Measurements from ENCODE around the gene SLC6A4.
"Not testable (repeated sequence)": the region's sequence is repeated elsewhere in the genome, so short reads cannot be mapped to it uniquely, and the experiment has no call there.

SLC6A4 gene

DNA sequence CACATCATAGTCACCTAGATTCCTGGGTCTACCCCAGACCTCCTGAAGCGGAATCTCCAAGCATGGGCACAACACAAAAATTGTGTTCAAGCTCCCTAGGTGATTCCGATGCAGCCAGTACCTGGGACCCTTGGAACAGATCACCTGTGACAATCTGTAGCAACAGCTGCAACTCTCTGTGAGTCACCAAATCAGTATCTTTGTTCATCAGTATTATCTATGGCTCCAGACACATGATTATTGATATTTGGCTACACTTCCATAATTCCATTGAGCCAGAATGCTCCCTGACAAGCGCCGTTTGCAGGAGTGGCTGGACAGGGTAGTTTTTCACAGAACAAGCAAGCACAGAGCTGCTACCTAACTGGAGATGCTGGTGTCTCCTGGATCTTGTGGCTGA, 16.2 kb downstream of the SLC6A4 start:
- no peak for DNase-seq (ENCODE audit: low read depth)

DNA sequence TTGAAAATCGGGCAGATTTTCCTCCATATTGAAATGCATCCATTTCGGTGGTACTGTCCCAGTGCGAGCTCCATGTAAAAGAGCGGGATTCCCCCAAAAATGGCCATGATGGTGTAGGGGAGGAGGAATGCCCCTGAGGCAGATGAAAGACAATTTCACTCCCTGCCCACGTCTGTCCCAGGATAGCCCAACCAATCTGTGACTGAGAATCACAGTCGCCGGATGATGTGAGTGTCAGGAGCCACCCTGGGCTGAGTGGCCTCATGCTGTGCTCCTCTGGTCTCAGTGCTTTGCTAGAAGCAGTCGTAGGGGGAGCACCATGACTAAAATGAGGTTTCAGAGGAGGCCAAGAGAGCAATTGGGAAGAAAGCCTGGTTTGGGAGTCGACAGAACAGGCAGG, 16.7 kb downstream of the SLC6A4 start:
- DNase-seq (ENCODE audit: low read depth), result no peak

DNA sequence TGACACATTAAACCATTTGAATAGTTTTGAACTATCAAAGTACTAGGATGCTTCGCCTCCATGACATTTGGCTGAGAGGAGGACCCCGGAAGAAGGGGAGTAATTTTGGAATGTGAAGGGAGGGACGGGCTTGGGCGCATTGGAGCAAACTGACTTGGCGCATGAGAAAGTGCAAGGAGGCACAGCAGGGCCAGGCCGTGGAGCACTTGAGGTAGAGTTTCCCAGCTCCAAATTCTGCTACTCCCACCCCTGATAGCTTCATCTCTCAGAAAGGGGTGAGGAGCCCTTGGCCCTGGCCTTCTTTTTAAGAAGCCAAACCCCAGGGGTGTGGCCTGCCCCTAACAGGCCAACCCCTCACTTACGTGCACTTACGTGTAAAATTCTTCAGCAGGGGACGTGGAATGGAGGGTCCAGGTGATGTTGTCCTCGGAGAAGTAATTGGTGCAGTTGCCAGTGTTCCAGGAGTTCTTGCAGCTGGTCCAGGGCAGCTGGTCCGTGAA, 17.7 kb downstream of the SLC6A4 start:
- DNase-seq (ENCODE audit: low read depth), result no peak

DNA sequence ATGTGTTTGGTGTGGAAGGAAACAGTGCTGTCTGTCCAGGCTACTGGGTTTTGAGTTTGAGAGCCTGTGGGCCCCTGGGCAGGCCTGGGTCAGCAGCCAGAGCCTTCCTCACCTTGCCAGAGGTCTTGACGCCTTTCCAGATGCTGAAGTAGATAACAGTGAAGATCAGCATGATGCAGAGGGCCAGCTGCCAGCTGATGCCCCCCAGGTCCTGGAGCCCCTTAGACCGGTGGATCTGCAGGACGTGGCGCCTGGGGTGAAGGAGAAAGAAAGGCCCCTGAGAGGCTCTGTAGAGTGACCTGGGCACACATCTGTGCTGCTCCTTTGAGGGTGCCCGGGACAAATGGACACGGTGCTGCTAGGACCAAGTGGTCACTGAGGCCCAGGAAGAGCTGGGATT, 18.4 kb downstream of the SLC6A4 start:
- no peak for DNase-seq (ENCODE audit: low read depth)

DNA sequence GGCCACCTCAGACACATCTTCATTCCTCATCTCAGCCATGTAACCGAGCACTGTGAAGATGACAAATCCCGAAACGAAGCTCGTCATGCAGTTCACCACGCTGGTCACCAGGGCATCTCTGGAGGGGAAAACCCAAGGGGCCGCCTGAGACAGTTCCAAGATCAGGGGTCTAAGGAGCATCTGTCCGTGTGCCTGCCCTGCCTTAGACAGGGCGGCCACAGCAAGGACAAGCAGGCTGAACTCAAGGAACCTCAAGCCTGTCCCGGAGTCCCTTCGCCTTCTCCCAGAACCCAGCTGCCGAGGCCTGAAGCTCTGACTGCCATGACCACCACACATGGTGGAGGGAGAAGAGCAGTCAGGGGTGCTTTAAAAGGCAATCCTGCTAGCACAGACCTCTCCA, 22.7 kb downstream of the SLC6A4 start:
- no peak for DNase-seq (ENCODE audit: low read depth)

DNA sequence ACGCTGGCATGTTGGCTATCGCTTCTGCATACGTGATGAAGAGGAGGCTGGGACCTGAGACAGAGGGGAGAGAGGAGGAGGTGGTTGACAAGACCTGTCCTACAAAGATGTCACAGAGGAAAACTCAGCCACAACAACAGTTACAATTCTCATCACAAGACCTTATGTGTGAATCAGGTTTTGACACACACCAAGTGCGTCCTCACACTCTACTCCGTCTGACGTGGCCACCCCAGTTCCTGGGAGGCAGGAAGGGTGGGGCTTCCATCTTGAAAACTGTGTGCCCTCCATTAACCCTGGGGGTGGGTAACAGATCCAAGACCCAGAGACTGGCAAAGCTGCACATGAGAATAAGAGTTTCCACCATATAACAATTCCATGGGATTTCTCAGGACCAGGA, 24.1 kb downstream of the SLC6A4 start:
- DNase-seq (ENCODE audit: low read depth), result no peak

DNA sequence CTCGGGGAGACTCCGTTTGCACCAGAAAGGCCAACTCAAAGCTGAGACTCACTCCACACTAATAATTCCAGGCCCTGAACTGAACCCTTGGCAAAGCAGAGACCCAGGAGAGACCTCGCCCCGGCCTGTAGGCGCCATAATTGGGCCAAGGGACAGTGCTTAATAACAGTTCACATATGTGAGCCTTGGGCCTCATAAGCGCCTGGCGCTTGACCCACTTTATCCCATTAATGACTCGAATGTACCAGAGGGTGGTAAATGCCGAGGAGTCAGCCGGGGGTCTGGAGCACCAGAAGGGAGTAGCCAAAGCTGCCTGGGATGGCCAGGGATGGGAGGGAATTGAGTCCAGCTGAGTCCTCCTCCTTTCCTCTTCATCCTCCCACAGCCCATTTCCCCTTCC, 24.6 kb downstream of the SLC6A4 start:
- no peak for DNase-seq (ENCODE audit: low read depth)

DNA sequence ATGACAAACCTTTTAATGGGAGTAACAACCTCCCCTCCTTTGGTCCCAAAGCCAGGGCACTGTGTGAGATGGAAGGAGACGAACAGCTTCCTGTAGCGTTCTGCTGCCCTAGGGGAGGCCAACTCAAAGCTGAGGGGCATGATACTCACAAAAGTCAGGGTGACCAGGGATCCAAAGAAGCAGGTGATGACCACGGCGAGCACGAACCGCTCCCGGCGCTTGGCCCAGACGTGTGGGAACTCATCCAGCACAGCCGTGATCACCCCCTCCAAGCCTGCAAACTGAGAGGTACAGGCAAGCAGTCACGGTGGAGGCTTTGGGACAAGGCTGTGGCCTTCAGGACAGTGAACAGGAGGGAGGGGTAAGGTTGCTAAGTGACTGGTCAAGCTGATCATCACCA, 25.1 kb downstream of the SLC6A4 start:
- DNase-seq (ENCODE audit: low read depth), result no peak

DNA sequence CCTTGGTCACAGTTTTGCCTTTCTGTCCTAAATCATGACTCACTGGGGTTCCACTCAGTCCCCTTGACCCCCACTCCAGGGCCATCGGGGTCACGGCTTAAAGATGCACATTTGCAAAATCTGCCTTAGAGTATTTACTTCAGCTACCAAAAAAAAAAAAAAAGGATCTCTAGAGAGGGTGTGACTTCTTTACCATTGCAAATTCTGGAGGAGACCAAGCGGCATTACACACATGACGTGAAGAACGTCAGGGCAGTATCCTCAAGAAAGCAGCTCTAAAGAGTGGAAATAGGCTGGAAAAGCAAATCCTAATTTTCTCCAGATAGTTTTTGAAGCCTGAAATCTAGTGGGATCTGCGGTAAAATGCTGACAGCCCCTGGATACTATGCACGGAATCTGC, 25.6 kb downstream of the SLC6A4 start:
- DNase-seq (ENCODE audit: low read depth), result no peak

DNA sequence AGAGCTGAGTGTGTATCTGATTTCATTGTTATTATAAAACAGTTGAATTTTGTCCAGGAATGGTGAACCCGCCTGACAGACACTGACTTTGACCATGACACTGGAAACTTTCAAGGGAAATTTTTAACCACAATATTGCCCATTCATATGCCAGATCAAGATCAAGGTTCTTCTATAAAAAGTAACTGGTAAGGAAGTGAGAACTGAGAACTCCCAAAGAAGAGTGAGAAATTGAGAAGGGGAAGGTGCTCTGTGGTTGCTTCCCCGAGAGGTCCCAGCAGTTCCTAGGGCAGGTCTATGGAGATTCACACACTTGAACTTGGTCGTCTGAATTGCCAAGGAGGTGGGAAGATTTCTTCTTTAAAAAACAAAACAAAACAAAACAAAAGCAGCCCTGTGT, 27.3 kb downstream of the SLC6A4 start:
- no peak for DNase-seq (ENCODE audit: low read depth)

DNA sequence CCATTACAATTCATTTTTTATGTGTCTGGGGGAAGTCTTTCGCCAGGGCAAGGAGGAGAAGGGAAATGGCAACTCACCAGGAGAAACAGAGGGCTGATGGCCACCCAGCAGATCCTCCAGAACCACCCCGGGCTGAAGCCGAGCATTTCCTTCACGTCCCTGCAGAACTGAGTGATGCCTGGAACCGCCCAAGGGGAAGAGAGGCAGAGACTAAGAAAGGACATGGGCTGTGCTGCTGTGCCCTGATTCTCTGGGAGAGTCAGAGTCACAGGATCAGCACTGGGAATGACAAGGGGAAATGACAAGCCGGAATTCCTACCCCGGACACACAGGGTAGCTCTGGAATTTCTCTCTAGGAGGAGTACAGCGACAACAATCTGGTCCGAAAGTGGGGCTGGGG, 27.8 kb downstream of the SLC6A4 start:
- DNase-seq (ENCODE audit: low read depth), result no peak

DNA sequence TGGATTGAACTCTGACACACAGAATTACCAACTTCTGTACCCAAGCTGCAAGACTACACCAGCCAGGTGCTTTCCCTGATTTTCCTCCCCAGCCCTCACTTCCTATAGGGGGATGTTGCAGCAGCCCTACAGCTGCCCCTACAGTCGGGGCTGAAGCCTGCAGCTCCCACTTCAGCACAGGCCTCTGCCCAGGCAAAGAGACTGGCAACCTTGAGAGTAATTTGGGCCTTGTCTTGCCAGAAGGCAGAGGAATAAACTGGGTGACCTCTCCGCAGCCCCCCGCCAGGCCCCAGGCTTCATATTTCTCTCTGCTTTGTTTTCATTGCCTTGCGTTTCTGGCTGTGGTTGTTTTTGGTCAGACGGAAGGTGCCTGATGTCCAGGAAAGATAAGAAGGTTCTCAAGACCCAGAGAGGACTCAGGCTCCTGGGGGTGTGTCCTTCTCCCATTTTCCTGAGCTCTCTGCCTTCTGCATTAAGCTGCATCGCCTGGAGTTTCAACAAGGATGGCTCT, 32.0 kb downstream of the SLC6A4 start:
- DNase-seq (ENCODE audit: low read depth), result no peak

DNA sequence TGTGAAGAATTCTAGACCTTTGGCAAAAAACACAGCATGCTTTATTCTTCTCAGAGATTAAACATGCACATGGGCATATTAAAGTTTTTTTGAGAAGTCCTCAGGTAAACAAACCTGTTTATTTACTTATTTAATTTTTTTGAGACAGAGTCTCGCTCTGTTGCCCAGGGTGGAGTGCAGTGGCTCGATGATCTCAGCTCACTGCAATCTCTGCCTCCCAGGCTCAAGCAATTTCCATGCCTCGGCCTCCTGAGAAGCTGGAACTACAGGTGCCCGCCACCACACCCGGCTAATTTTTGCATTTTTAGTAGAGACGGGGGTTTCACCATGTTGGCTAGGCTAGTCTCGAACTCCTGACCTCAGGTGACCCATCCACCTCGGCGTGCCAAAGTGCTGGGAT, 34.8 kb downstream of the SLC6A4 start:
- DNase-seq (ENCODE audit: low read depth), result not testable (repeated sequence)

DNA sequence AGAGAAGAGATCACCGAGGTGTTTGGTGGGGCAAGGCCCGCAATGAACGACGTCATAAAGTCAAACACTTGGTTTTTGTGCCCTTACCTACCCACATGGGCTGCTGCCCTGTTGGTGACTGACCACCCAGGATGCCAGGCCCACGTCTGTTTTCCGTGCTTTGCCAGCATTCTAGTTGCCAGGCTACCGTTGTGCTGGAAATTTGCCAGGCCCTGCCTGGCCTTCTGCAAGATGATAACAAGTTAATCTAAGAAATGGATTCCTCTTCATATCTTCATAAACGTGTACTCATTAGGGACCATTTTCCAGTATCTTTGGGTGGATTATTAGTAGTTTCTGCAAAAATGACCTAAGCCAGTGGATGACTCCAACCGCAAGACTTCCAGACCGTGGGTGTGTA, 35.4 kb downstream of the SLC6A4 start:
- no peak for DNase-seq (ENCODE audit: low read depth)

DNA sequence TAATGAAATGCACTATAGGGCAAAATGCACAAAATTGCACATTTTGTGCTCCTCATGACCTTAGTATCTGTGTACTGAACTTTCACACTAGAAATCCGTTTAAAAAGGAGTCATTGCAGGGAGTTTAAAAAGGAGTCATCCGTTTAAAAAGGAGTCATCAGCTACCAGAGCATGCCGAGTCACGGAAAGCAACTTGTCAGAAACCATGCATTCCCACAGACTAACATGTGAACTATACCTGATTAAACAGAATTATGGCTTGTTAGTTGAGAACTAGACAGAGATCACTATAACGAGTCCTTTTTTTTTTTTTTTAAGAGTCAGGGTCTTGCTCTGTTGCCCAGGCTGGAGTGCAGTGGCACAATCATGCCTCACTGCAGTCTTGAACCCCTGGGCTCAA, 35.9 kb downstream of the SLC6A4 start:
- DNase-seq (ENCODE audit: low read depth), result no peak

DNA sequence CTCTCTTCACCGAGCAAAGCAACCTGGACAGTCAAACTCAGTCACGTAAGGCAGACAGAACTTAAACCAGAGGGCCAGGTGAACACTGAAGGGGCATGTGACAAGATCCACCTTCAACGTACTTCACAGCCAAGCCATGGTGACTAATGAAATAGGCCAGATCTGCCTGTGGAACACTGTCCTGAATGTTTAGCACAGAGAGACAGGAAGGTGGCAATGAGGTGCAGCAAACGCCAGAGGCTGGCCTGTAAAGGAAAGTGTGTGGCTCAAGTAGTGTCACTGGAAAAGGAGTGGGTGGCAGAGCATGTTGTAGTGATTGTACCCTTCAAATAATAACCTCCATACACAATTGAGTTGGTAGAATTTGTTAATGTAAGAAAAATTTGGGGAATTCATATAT, 38.1 kb downstream of the SLC6A4 start:
- DNase-seq (ENCODE audit: low read depth), result no peak

DNA sequence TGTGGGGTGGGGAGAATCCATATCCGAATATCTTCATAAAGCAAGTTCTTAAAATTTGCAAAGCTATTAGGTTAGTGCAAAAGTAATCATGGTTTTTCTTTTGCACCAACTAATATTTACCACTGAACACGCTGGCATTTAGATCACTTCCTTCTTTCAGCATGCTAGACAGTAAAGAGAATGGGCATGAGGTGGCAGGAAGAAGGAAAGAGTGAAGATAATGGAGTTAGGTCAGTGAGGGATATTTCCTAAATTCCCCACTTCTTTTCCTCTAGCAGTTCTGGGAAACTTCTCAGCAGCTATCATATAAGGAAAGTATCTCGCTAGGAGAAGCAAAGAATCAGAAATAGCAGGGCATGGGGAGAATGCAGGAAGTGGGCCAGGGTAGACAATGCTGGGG, 39.0 kb downstream of the SLC6A4 start:
- no peak for DNase-seq (ENCODE audit: low read depth)

DNA sequence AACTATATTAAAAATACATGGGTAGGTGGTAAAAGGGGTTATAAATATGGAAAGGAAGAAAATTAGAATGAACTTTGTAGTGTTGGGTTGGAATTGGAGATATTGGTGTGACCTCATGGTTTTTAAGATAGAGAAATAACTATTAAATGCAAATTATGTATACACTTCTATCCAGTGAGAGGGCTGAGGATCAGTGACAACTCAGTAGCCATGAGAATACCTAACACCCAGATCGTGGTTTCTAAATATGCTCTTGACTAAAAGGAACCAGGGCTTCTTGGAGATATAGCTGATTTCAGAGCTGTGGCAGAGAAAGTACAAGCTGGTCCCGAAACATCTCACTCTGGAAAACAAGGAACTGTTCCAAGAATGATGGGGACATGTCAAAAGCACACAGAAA, 44.4 kb downstream of the SLC6A4 start:
- no peak for DNase-seq (ENCODE audit: low read depth)

DNA sequence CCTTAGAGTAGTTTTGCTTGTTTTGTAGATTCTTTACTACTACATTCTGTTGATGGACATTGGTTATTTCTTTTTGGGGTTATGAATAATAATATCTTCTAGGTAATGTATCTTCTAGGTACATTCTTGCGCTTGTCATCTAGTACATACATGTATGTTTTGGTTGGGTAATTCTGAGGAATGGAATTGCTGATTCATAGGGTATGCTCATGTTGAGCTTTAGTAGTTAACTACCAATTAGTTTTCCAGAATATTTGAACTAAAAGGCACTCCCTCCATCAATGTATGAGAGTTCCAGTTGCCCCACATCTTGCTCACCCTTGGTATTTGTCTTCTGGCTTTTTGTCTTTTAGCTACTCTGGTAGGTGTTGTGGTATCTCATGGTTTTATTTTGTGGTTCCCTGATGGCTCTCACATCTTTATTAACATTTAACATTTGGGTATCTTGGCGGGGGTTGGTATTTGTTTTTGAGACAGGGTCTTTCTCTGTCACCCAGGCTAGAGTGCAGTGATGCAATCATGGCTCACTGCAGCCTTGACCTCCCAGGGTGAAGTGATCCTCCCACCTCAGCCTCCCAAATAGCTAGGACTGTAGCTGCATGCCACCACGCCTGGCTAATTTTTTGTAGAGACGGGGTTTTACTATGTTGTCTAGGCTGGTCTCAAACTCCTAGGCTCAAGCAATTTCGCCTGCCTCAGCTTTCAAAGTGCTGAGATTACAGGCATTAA, 47.1 kb downstream of the SLC6A4 start:
- DNase-seq (ENCODE audit: low read depth), result no peak

DNA sequence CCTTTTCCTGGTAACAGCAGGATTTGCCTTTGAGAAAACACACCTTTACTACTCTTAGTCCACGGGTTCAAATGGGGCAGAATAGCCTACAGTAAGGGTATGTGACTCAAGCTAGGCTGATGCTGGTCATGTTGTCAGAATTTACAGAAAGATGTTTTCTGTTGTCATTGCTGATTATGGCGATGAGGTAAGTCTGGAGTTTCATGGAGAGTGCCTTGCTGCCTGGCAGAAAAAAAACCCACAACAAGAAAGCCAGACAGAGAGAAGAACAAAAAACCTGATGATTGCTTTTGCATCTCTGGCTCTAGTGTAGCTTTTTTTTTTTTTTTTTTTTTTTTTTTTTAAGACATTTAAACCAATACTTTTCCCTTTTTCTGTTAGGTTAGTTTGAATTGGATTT, 47.9 kb downstream of the SLC6A4 start:
- DNase-seq (ENCODE audit: low read depth), result no peak

DNA sequence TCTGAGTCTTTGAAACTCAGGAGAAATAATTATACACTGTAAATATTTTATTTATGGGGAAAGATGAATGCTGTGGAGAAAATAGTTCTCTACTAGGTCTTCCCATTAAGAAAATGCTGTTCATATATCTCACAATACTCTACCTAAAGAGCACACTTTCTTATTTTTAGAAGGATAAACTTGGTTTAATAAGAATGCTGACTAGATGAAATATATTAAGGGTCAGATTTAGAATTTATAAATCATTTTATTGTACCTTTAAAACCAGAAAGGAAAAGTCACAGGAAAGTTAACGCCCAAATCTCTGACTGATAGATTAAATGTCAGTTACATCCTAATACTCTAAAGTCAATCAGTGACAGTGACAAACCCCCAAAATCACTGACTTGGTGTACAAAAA, 48.7 kb downstream of the SLC6A4 start:
- no peak for DNase-seq (ENCODE audit: low read depth)

DNA sequence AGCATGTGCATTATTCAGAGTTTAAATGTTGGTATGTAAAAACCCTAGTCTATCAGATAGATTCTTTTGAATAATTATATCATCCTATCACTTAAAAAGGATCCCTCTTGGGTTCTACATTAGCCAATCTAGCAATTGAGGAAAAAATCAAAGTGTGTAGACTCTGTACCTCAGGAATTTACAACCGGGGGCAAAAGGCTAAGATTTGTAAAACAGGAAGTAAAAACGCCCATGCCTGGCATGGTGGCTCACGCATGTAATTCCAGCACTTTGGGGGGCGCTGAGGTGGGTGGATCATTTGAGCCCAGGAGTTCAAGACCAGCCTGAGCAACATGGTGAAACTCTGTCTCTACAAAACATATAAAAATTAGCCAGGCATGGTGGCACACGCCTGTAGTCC, 58.6 kb downstream of the SLC6A4 start:
- no peak for DNase-seq (ENCODE audit: low read depth)

DNA sequence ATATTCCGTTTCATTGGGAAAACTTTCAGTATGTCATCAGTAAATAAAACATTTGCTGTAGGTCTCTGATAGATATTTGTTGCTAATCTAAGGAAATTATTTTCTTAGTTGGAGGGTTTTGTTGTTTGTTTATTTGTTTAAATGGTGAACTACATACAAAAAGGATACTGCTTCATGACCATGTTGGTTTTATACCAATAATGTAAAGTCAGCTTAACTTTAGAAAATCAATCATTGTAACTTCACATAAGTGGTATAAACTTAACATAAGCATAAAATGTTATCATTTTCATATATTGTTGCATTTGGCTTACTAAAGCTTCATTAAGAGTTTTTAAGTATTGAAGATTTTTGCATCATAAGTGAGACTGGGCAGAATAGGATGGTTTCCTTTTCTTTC, 60.9 kb downstream of the SLC6A4 start:
- DNase-seq (ENCODE audit: low read depth), result no peak

DNA sequence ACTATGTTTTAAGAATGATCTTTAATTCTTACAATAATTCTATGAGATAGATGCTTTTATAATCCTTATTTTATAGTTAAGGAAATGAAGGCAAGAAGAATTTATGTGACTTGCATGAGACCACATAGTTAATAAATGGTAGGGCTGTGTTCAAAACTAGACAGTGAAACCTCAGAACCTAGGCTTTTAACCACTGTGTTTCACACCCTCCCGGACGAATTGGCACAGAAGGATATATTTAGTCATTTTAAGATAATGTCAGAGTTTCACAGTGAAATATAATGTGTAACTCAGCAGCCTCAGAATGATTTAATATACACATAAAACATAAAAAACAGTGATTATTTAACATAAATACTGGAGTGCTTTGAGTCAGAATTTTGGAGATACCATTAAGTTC, 61.8 kb downstream of the SLC6A4 start:
- no peak for DNase-seq (ENCODE audit: low read depth)
